Bronchial epithelial cell (primary cell): ENCODE measurements around the gene MYMK. TPM values are rescaled to one million over a fixed set of nuclear protein-coding genes. Genes with fewer than 3 reads are reported as not detected.

Experiments
- DNase-seq: peaks from one replicate; pipeline ENCODE4 v3.0.0-alpha.2; 2010; ENCODE audit warnings: low read depth
- FAIRE-seq: peaks from 2 replicates; lab custom pipeline; 2011; peaks lifted over from hg19 to GRCh38; lab: Jason Lieb, UNC
- H3K27me3 ChIP-seq: 2 replicates; pipeline ENCODE4 v1.5.1; 2011; ENCODE audit warnings: low read length; ENCODE audit not compliant: control insufficient read depth, insufficient read depth
- H3K36me3 ChIP-seq: 2 replicates; pipeline ENCODE4 v1.5.1; 2011; ENCODE audit warnings: low read length; ENCODE audit not compliant: control insufficient read depth, insufficient read depth
- H3K4me3 ChIP-seq: 2 replicates; pipeline ENCODE4 v1.5.1; 2011; ENCODE audit warnings: mild to moderate bottlenecking, low read depth, low read length, control low read depth
- CTCF ChIP-seq: IDR thresholded peaks from 2 replicates; pipeline ENCODE4 v1.5.1; 2011; ENCODE audit warnings: mild to moderate bottlenecking, moderate library complexity, low read length, control low read depth, inconsistent platforms; ENCODE audit not compliant: insufficient read depth, severe bottlenecking
- total RNA-seq: library from RNA; depleted of rRNA; stranded (reverse); fragments of >200 nt; gene quantifications from 2 replicates; pipeline ENCODE4 v1.2.1, GENCODE V29; 2014

The MYMK gene
- total RNA-seq, 1 donor from 2014 or later = not detected

DNA sequence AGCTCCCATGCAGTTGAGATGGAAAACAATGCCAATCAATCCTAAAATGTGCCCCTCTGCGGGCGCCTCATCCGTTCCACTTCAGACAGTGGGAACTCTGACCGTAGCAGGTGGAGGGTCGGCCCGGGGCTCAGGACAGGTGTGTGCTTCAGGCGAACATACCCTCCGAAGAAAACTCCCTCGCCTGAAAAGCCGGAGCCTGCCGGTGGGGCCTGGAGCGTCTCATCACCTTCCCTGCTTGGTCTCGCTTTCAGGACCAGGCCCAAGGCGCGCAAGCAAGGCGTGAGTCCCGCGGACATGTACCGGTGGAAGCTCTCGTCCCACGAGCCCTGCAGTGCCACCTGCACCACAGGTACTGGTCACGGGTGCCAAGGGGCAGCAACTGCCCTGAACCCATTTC, 36.2 kb upstream of the MYMK start:
- Histone ChIP-seq H3K27me3 (peaks cover 12% of the 10 kb centered on the region), H3K4me3 (no peak overlapping the region), H3K36me3 (no peaks in the 10 kb centered on the region)
- DNase-seq = no peak
- no peak for FAIRE-seq
- TF ChIP-seq CTCF = no peak

- no peak for TF ChIP-seq CTCF
- DNase-seq = no peak
- Histone ChIP-seq H3K27me3 (peaks cover 10% of the 10 kb centered on the region), H3K4me3 (no peak overlapping the region), H3K36me3 (no peaks in the 10 kb centered on the region)
- FAIRE-seq = no peak
Measured at GRCh38 chr9:133560311-133560710, 35.6 kb upstream of the MYMK start.

GRCh38 chr9:133558191-133559126, 33.7 kb upstream of the MYMK start:
- TF ChIP-seq CTCF = no peak
- DNase-seq = peak; percentile 45

GRCh38 chr9:133557581-133557980, 32.8 kb upstream of the MYMK start:
- FAIRE-seq (no peak), DNase-seq (no peak)
- H3K36me3 ChIP-seq = no peaks in the 10 kb centered on the region
- no peak for TF ChIP-seq CTCF
- H3K4me3 ChIP-seq = no peak overlapping the region
- no peaks in the 10 kb centered on the region for H3K27me3 ChIP-seq

More at GRCh38 chr9:133558191-133559126, 33.7 kb upstream of the MYMK start:
- no peak for FAIRE-seq
- H3K27me3 ChIP-seq = peaks cover 4% of the 10 kb centered on the region
- no peak overlapping the region for H3K4me3 ChIP-seq
- H3K36me3 ChIP-seq = no peaks in the 10 kb centered on the region

- Histone ChIP-seq H3K36me3 (no peaks in the 10 kb centered on the region), H3K4me3 (no peak overlapping the region), H3K27me3 (no peaks in the 10 kb centered on the region)
- no peak for TF ChIP-seq CTCF
- DNase-seq (no peak), FAIRE-seq (no peak)
Measured at GRCh38 chr9:133556354-133556753, 31.6 kb upstream of the MYMK start.
